Activated B cell treated with CpG ODN at 0.5 μM for 24 hours (primary cell): ENCODE data around the gene FNIP2. TPM values are rescaled to one million over a fixed set of nuclear protein-coding genes. Genes with fewer than 3 reads are reported as not detected.

Source experiments
- ATAC-seq: fragments of 200-7000 bp; cut with Tn5 transposase; one replicate; pipeline ENCODE4 v1.10.0; 2021; ENCODE audit warnings: low read depth, mild to moderate bottlenecking, moderate library complexity
- CTCF ChIA-PET: fragments of 350-600 bp; sonication (Branson Sonifier 250); formaldehyde crosslinking; loops from one replicate; lab custom pipeline; 2021; ENCODE audit warnings: antibody characterized with exemption; lab: Charles Lee
- POLR2A ChIA-PET: fragments of 350-600 bp; sonication (Branson Sonifier 250); formaldehyde crosslinking; loops from one replicate; lab custom pipeline; 2021; ENCODE audit warnings: antibody characterized with exemption; lab: Charles Lee
- DNase-seq: peaks from one replicate; pipeline ENCODE4 v3.0.0; 2022
- H3K27ac Mint-ChIP-seq: one replicate; pipeline ENCODE4 v1.8.0; 2020; ENCODE audit warnings: mixed read lengths
- H3K27me3 Mint-ChIP-seq: one replicate; pipeline ENCODE4 v1.8.0; 2021; ENCODE audit warnings: mixed read lengths
- H3K36me3 Mint-ChIP-seq: one replicate; pipeline ENCODE4 v1.8.0; 2021; ENCODE audit warnings: low read depth, mixed read lengths
- H3K4me1 Mint-ChIP-seq: one replicate; pipeline ENCODE4 v1.8.0; 2021; ENCODE audit warnings: mixed read lengths
- H3K4me3 Mint-ChIP-seq: one replicate; pipeline ENCODE4 v1.8.0; 2020; ENCODE audit warnings: mild to moderate bottlenecking, mixed read lengths
- H3K9me3 Mint-ChIP-seq: one replicate; pipeline ENCODE4 v1.8.0; 2020; ENCODE audit warnings: mixed read lengths
- CTCF ChIP-seq: fragments of 200-600 bp; IDR thresholded peaks from one replicate; pipeline ENCODE4 v1.8.0; 2022; ENCODE audit warnings: antibody characterized with exemption, mild to moderate bottlenecking
- intact Hi-C: fragments of 100-400 bp; cut with micrococcal nuclease; formaldehyde crosslinking; loops from one replicate; pipeline ENCODE4 v1.15.1; 2024
- total RNA-seq: library from RNA; stranded (reverse); gene quantifications from 2 replicates; pipeline ENCODE4 v1.2.3, GENCODE V29; 2022

The FNIP2 gene
- total RNA-seq, 1 donor from 2014 or later = not detected

DNA sequence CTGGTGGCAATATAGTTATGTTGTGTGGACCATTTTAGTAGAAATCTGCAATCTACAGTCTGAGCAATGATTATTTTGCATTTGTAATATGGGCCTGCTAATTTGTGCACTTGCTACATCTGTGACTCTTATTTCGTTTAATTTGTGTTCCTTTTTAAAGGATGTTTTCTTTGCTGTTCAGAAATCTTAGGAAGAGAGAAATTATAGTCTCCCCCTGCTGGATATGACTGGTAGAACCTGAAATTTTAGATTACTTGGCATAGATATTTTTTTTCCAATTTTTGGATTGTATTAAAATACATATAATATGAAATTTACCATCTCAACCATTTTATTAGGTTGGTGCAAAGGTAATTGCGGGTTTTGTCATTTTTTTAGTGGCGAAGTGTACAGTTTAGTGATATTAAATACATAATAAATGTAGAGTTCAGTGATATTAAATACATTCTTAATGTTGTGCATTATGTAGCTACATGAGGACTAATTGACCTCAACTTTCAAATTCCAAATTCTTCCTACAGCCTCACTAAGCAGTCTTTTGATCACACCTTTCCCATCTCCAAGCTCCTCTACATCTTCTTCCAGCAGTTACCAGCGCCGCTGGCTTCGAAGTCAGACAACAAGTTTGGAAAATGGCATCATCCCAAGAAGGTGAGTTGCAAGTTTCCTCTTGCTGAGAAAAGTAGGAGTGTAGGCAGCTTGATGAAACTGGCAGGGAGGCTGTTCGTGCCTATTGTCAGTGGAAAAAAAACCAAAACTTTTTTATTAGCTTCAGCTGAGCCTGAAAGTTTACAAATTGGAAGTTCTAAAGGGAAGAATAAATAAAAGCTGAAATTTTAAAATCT lies 82.2 kb downstream of the FNIP2 start:
- POLR2A ChIA-PET = no interaction called here
- no peaks in the 10 kb centered on the region for H3K36me3 Mint-ChIP-seq

DNA sequence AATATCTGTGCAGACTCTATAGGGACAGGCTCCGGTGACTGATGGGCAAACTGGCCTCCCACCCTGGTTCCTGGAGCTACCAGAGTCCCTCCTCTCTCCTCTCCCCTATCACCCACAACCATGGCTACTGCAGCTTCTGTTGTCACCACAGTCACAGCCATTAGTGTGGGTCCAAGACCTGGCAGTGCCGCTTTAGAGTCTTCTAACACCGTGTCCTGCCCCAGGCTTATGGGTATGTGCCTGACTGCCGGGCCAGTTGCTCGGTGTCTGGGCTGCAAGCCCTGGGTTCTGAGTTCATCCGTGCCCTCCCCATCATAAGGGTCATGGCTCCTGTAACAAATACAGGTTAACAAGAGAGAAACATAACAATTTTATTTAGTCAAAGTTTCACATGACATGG lies 85.4 kb downstream of the FNIP2 start:
- H3K4me3 Mint-ChIP-seq = no peak overlapping the region
- no peaks in the 10 kb centered on the region for H3K36me3 Mint-ChIP-seq
- no peak for ATAC-seq
- no peaks in the 10 kb centered on the region for H3K4me1 Mint-ChIP-seq
- POLR2A ChIA-PET = no interaction called here
- no peak for DNase-seq
- H3K9me3 Mint-ChIP-seq = no peaks in the 10 kb centered on the region
- intact Hi-C loops = loop anchor here (5.0 kb wide), 2 partner anchors 77 to 182 kb away; partner anchors contain the start of genes C4orf46 and ETFDH
- TF ChIP-seq CTCF = no peak
- no peak overlapping the region for H3K27ac Mint-ChIP-seq
- CTCF ChIA-PET = no interaction called here
- H3K27me3 Mint-ChIP-seq = peaks cover 30% of the 10 kb centered on the region

More for the DNA sequence above, 82.2 kb downstream of the FNIP2 start:
- ATAC-seq (no peak), DNase-seq (no peak)
- no peak for TF ChIP-seq CTCF
- peaks cover 32% of the 10 kb centered on the region for H3K27me3 Mint-ChIP-seq
- H3K4me1 Mint-ChIP-seq = no peaks in the 10 kb centered on the region
- intact Hi-C loops = loop anchor here (1.0 to 5.0 kb wide), 5 partner anchors 74 to 598 kb away; partner anchors contain the start of genes C4orf46, ETFDH and PPID
- H3K27ac Mint-ChIP-seq = no peak overlapping the region
- H3K9me3 Mint-ChIP-seq = no peaks in the 10 kb centered on the region
- H3K4me3 Mint-ChIP-seq = no peak overlapping the region
- CTCF ChIA-PET = interaction anchor here (0.9 to 3.3 kb wide), 12 partner anchors 9 to 860 kb away, joined by 3 to 19 read pairs (median 4); no protein-coding TSS in a partner anchor

DNA sequence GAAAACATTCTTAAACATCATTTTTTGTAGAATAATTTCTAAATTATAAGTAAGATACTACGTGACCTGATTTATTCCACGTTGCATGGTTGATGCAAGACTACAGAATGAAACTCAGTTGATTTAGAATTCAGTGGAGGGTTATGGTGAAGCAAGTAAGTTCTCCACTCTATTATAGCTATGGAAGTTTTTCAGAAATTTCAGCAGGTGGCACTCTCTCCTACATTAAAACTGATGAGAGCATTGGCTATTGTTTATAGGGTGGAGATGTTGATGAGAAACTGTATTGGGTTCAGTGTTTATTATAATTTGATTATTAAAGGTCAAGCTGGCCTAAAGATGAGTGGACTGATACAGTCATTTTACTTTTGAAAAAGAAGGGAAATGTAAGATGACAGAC lies 88.0 kb downstream of the FNIP2 start:
- H3K4me1 Mint-ChIP-seq = peaks cover 3% of the 10 kb centered on the region
- H3K9me3 Mint-ChIP-seq = no peaks in the 10 kb centered on the region
- no peak for DNase-seq
- ATAC-seq = peak; percentile 72
- peak; percentile 66 for TF ChIP-seq CTCF
- intact Hi-C loops = loop anchor here (1.0 to 5.0 kb wide), 4 partner anchors 195 to 346 kb away; no protein-coding TSS in a partner anchor
- H3K36me3 Mint-ChIP-seq = no peaks in the 10 kb centered on the region
- H3K4me3 Mint-ChIP-seq = no peak overlapping the region
- H3K27ac Mint-ChIP-seq = no peak overlapping the region
- H3K27me3 Mint-ChIP-seq = peaks cover 20% of the 10 kb centered on the region
- ChIA-PET CTCF (interaction anchor here (0.7 to 4.7 kb wide), 15 partner anchors 10 to 350 kb away, joined by 3 to 67 read pairs (median 4); no protein-coding TSS in a partner anchor), POLR2A (interaction anchor here (0.6 kb wide), 1 partner anchor 179 kb away, joined by 4 read pairs; no protein-coding TSS in a partner anchor)

DNA sequence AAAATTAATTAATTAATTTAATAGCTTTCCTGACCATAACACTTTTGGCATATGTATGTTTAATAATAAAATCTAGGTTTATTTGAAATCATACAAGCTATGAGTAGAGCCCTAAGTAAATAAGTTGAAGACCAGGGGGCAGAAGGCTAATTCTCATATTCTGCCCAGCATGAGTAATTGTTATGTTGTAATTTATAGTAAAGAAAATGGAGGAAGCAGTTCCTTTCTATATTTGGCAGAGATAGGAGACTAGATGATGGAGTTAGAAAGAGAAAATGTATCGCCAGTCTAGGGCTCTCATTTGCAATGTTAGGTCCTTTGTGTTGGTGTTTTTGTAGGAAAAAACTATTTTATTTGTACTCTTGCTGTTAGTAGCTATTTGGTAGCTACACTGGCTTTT lies 89.1 kb downstream of the FNIP2 start:
- Mint-ChIP-seq H3K27ac (no peak overlapping the region), H3K9me3 (no peaks in the 10 kb centered on the region), H3K4me3 (no peak overlapping the region), H3K27me3 (peaks cover 18% of the 10 kb centered on the region), H3K4me1 (peaks cover 3% of the 10 kb centered on the region), H3K36me3 (no peaks in the 10 kb centered on the region)
- DNase-seq (no peak), ATAC-seq (no peak)
- no peak for TF ChIP-seq CTCF
- POLR2A ChIA-PET = no interaction called here
- CTCF ChIA-PET = interaction anchor here (0.6 to 4.7 kb wide), 8 partner anchors 15 to 344 kb away, joined by 3 to 67 read pairs (median 8); no protein-coding TSS in a partner anchor
- intact Hi-C loops = loop anchor here (1.0 to 5.0 kb wide), 4 partner anchors 194 to 345 kb away; no protein-coding TSS in a partner anchor
